H9 (cell line): ENCODE results near the gene PHEX. TPM values are rescaled to one million over a fixed set of nuclear protein-coding genes. Genes with fewer than 3 reads are reported as not detected.

Experiments
- DNase-seq: peaks from one replicate; pipeline ENCODE4 v3.0.0-alpha.2; 2017
- H2AFZ ChIP-seq: one replicate; pipeline ENCODE4 v1.6.1; 2013; ENCODE audit warnings: mild to moderate bottlenecking, low read length, control low read depth, moderate library complexity
- H2AK5ac ChIP-seq: 2 replicates; pipeline ENCODE4 v1.6.1; 2013; ENCODE audit warnings: low read length, control low read depth, mixed read lengths; ENCODE audit not compliant: insufficient read length
- H2BK120ac ChIP-seq: one replicate; pipeline ENCODE4 v1.6.1; 2013; ENCODE audit warnings: low read depth, mild to moderate bottlenecking, low read length, control low read depth, inconsistent platforms; ENCODE audit not compliant: poor library complexity, severe bottlenecking
- H2BK12ac ChIP-seq: 2 replicates; pipeline ENCODE4 v1.6.1; 2013; ENCODE audit warnings: low read length, control low read depth, mixed read lengths, low read depth; ENCODE audit not compliant: insufficient read length
- H2BK15ac ChIP-seq: 2 replicates; pipeline ENCODE4 v1.6.1; 2013; ENCODE audit warnings: low read depth, low read length, control low read depth
- H2BK20ac ChIP-seq: one replicate; pipeline ENCODE4 v1.6.1; 2013; ENCODE audit warnings: low read depth, mild to moderate bottlenecking, low read length, control low read depth, inconsistent platforms; ENCODE audit not compliant: poor library complexity, severe bottlenecking
- H2BK5ac ChIP-seq: 2 replicates; pipeline ENCODE4 v1.6.1; 2013; ENCODE audit warnings: low read length, control low read depth, mixed read lengths; ENCODE audit not compliant: insufficient read length
- H3K14ac ChIP-seq: 2 replicates; pipeline ENCODE4 v1.6.1; 2013; ENCODE audit warnings: low read length, control low read depth; ENCODE audit not compliant: insufficient read depth
- H3K18ac ChIP-seq: 2 replicates; pipeline ENCODE4 v1.6.1; 2013; ENCODE audit warnings: low read depth, mild to moderate bottlenecking, mixed read lengths, low read length, control low read depth; ENCODE audit not compliant: insufficient read length
- H3K23ac ChIP-seq: 2 replicates; pipeline ENCODE4 v1.6.1; 2013; ENCODE audit warnings: low read length, control low read depth, mixed read lengths, low read depth; ENCODE audit not compliant: insufficient read length
- H3K23me2 ChIP-seq: 2 replicates; pipeline ENCODE4 v1.6.1; 2013; ENCODE audit warnings: low read depth, mild to moderate bottlenecking, mixed read lengths, low read length, control low read depth; ENCODE audit not compliant: insufficient read length, poor library complexity, severe bottlenecking
- H3K27ac ChIP-seq: 2 replicates; pipeline ENCODE4 v1.5.1; 2013; ENCODE audit warnings: low read length, control low read depth, mixed read lengths, low read depth; ENCODE audit not compliant: insufficient read length
- H3K27me3 ChIP-seq: 2 replicates; pipeline ENCODE4 v1.6.1; 2013; ENCODE audit warnings: low read length, control low read depth, inconsistent platforms; ENCODE audit not compliant: insufficient read depth
- H3K4ac ChIP-seq: 2 replicates; pipeline ENCODE4 v1.6.1; 2013; ENCODE audit warnings: low read depth, mild to moderate bottlenecking, control low read depth, inconsistent platforms, low read length, moderate library complexity
- H3K4me1 ChIP-seq: 2 replicates; pipeline ENCODE4 v1.6.1; 2013; ENCODE audit warnings: low read length, control low read depth, inconsistent platforms; ENCODE audit not compliant: insufficient read depth
- H3K4me2 ChIP-seq: 2 replicates; pipeline ENCODE4 v1.6.1; 2013; ENCODE audit warnings: low read length, control low read depth, mixed read lengths; ENCODE audit not compliant: insufficient read length, insufficient read depth
- H3K56ac ChIP-seq: 2 replicates; pipeline ENCODE4 v1.6.1; 2013; ENCODE audit warnings: low read depth, mild to moderate bottlenecking, mixed read lengths, low read length, control low read depth; ENCODE audit not compliant: insufficient read length
- H3K79me1 ChIP-seq: 2 replicates; pipeline ENCODE4 v1.6.1; 2013; ENCODE audit warnings: low read depth, mild to moderate bottlenecking, moderate library complexity, low read length, control low read depth, inconsistent platforms; ENCODE audit not compliant: insufficient read depth, poor library complexity, severe bottlenecking
- H3K79me2 ChIP-seq: 2 replicates; pipeline ENCODE4 v1.6.1; 2013; ENCODE audit warnings: low read length, control low read depth, inconsistent platforms; ENCODE audit not compliant: insufficient read depth
- H3K9ac ChIP-seq: 2 replicates; pipeline ENCODE4 v1.6.1; 2013; ENCODE audit warnings: low read length, control low read depth, mixed read lengths; ENCODE audit not compliant: insufficient read length; ENCODE audit errors: extremely low read depth
- H3K9me3 ChIP-seq: one replicate; pipeline ENCODE4 v1.6.1; 2013; ENCODE audit warnings: low read depth, low read length, inconsistent platforms; ENCODE audit not compliant: control insufficient read depth
- H3T11ph ChIP-seq: one replicate; pipeline ENCODE4 v1.6.1; 2013; ENCODE audit warnings: mild to moderate bottlenecking, low read length, control low read depth, inconsistent platforms
- H4K20me1 ChIP-seq: one replicate; pipeline ENCODE4 v1.6.1; 2013; ENCODE audit not compliant: control insufficient read depth, insufficient read length, insufficient read depth
- H4K5ac ChIP-seq: 2 replicates; pipeline ENCODE4 v1.6.1; 2013; ENCODE audit warnings: low read depth, mild to moderate bottlenecking, mixed read lengths, low read length, control low read depth; ENCODE audit not compliant: insufficient read length
- H4K8ac ChIP-seq: replicated peaks from 2 replicates; pipeline ENCODE4 v1.6.1; 2013; ENCODE audit warnings: low read length, control low read depth, mixed read lengths, low read depth; ENCODE audit not compliant: insufficient read length
- H4K91ac ChIP-seq: 2 replicates; pipeline ENCODE4 v1.6.1; 2013; ENCODE audit warnings: low read depth, mild to moderate bottlenecking, moderate library complexity, mixed read lengths, low read length, control low read depth; ENCODE audit not compliant: insufficient read length
- H3K27ac Mint-ChIP-seq, 3 experiments: 2 replicates in 2 of 3; 3 replicates in 1 of 3; pipeline ENCODE4 v1.8.0; 2020 to 2021; ENCODE audit warnings: mixed read lengths in 3 of 3, mild to moderate bottlenecking in 1 of 3, moderate library complexity in 1 of 3
- H3K27me3 Mint-ChIP-seq: 2 replicates; pipeline ENCODE4 v1.8.0; 2021; ENCODE audit warnings: low read depth, mild to moderate bottlenecking, moderate library complexity, mixed read lengths
- H3K36me3 Mint-ChIP-seq, 3 experiments: 2 replicates in 2 of 3; 3 replicates in 1 of 3; pipeline ENCODE4 v1.8.0; 2020 to 2021; ENCODE audit warnings: low read depth in 3 of 3, mixed read lengths in 3 of 3; ENCODE audit not compliant: insufficient read depth in 1 of 3
- H3K4me1 Mint-ChIP-seq, 2 experiments: 2 replicates each; pipeline ENCODE4 v1.8.0; 2020; ENCODE audit warnings: mixed read lengths in 2 of 2
- H3K4me3 Mint-ChIP-seq, 2 experiments: 2 replicates in 1 of 2; 3 replicates in 1 of 2; pipeline ENCODE4 v1.8.0; 2020 to 2021; ENCODE audit warnings: mild to moderate bottlenecking in 2 of 2, mixed read lengths in 2 of 2, moderate library complexity in 1 of 2
- H3K9me3 Mint-ChIP-seq, 2 experiments: 2 replicates in 1 of 2; 3 replicates in 1 of 2; pipeline ENCODE4 v1.8.0; 2020; ENCODE audit warnings: mild to moderate bottlenecking in 2 of 2, mixed read lengths in 2 of 2, moderate library complexity in 1 of 2
- WGBS: extraction: QIAGEN DNeasy Blood & Tissue Kit; methylation state at CpG from one replicate; pipeline ENCODE4 v1.1.7; 2013; ENCODE audit warnings: missing lambda C conversion rate, low lambda C conversion rate, mixed read lengths; ENCODE audit not compliant: insufficient read length; ENCODE audit errors: extremely low coverage; 5-methylcytosine and 5-hydroxymethylcytosine counted together
- total RNA-seq: library from RNA; stranded (reverse); gene quantifications from 2 replicates; pipeline ENCODE4 v1.2.1, GENCODE V29; 2021
- TF ChIP-seq, protein P1 (sequence below): fragments of 200-600 bp; sonication (generic); conservative IDR thresholded peaks from 3 replicates; pipeline ENCODE4 v1.8.0; 2021; ENCODE audit warnings: antibody characterized with exemption, mild to moderate bottlenecking

Gene PHEX
- total RNA-seq, 1 experiment from 2014 or later = 0.11 TPM

- Mint-ChIP-seq H3K4me1 (peaks cover 12 to 18% of the 10 kb centered on the region in 2 experiments), H3K9me3 (peaks cover 0 to 40% of the 10 kb centered on the region in 2 experiments; a peak in 4 of 5 replicates), H3K27ac (peak overlapping the region in 1 of 3 experiments; percentile 53; a peak in 1 of 7 replicates), H3K4me3 (no peak overlapping the region), H3K36me3 (peaks cover 0 to 3% (median 0%) of the 10 kb centered on the region in 3 experiments; a peak in 1 of 7 replicates), H3K27me3 (no peaks in the 10 kb centered on the region; the same call in 1 of the 2 replicates)
- Histone ChIP-seq H4K8ac (no peak overlapping the region), H2BK12ac (no peak overlapping the region), H3K56ac (no peak overlapping the region), H2AK5ac (no peak overlapping the region), H3K4me1 (no peaks in the 10 kb centered on the region), H2AFZ (no peak overlapping the region), H3K23me2 (no peaks in the 10 kb centered on the region), H3K9me3 (no peaks in the 10 kb centered on the region), H4K20me1 (no peaks in the 10 kb centered on the region), H4K91ac (no peak overlapping the region), H3K4me2 (no peak overlapping the region), H2BK20ac (no peak overlapping the region), H2BK15ac (no peak overlapping the region), H3K79me2 (no peaks in the 10 kb centered on the region), H3K18ac (no peak overlapping the region), H3K9ac (no peak overlapping the region), H3K27ac (no peak overlapping the region), H3K4ac (no peak overlapping the region), H4K5ac (no peak overlapping the region), H3K79me1 (no peaks in the 10 kb centered on the region), H3T11ph (no peak overlapping the region), H3K27me3 (no peaks in the 10 kb centered on the region), H2BK5ac (no peak overlapping the region), H3K14ac (no peak overlapping the region), H2BK120ac (no peak overlapping the region), H3K23ac (no peak overlapping the region)
- TF ChIP-seq, protein P1, sequence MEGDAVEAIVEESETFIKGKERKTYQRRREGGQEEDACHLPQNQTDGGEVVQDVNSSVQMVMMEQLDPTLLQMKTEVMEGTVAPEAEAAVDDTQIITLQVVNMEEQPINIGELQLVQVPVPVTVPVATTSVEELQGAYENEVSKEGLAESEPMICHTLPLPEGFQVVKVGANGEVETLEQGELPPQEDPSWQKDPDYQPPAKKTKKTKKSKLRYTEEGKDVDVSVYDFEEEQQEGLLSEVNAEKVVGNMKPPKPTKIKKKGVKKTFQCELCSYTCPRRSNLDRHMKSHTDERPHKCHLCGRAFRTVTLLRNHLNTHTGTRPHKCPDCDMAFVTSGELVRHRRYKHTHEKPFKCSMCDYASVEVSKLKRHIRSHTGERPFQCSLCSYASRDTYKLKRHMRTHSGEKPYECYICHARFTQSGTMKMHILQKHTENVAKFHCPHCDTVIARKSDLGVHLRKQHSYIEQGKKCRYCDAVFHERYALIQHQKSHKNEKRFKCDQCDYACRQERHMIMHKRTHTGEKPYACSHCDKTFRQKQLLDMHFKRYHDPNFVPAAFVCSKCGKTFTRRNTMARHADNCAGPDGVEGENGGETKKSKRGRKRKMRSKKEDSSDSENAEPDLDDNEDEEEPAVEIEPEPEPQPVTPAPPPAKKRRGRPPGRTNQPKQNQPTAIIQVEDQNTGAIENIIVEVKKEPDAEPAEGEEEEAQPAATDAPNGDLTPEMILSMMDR = no peak
- WGBS = no CpG with 5 or more reads among the region's 2 CpGs
- DNase-seq = no peak
Observed at GRCh38 chrX:22300130-22300529, 268.0 kb downstream of the PHEX start.

Other genes with a start within 250 kb of the PHEX start
- gene MBTPS2, start 192.7 kb upstream of the PHEX start, total RNA-seq = 6.5 and 6.8 TPM in 2 replicates
- 1.8 TPM in 2 replicates for gene YY2, start 176.3 kb upstream of the PHEX start, total RNA-seq
- gene SMS, start 91.6 kb upstream of the PHEX start, total RNA-seq = 411 and 415 TPM in 2 replicates
- gene CBLL2, start 240.6 kb downstream of the PHEX start, total RNA-seq = not detected in 2 replicates